H9 (cell line): ENCODE results near the gene OCSTAMP. TPM values are rescaled to one million over a fixed set of nuclear protein-coding genes. Genes with fewer than 3 reads are reported as not detected.

Experiments used
- DNase-seq: peaks from one replicate; pipeline ENCODE4 v3.0.0-alpha.2; 2017
- H2AFZ ChIP-seq: one replicate; pipeline ENCODE4 v1.6.1; 2013; ENCODE audit warnings: mild to moderate bottlenecking, low read length, control low read depth, moderate library complexity
- H2AK5ac ChIP-seq: 2 replicates; pipeline ENCODE4 v1.6.1; 2013; ENCODE audit warnings: low read length, control low read depth, mixed read lengths; ENCODE audit not compliant: insufficient read length
- H2BK120ac ChIP-seq: one replicate; pipeline ENCODE4 v1.6.1; 2013; ENCODE audit warnings: low read depth, mild to moderate bottlenecking, low read length, control low read depth, inconsistent platforms; ENCODE audit not compliant: poor library complexity, severe bottlenecking
- H2BK12ac ChIP-seq: 2 replicates; pipeline ENCODE4 v1.6.1; 2013; ENCODE audit warnings: low read length, control low read depth, mixed read lengths, low read depth; ENCODE audit not compliant: insufficient read length
- H2BK15ac ChIP-seq: 2 replicates; pipeline ENCODE4 v1.6.1; 2013; ENCODE audit warnings: low read depth, low read length, control low read depth
- H2BK20ac ChIP-seq: one replicate; pipeline ENCODE4 v1.6.1; 2013; ENCODE audit warnings: low read depth, mild to moderate bottlenecking, low read length, control low read depth, inconsistent platforms; ENCODE audit not compliant: poor library complexity, severe bottlenecking
- H2BK5ac ChIP-seq: 2 replicates; pipeline ENCODE4 v1.6.1; 2013; ENCODE audit warnings: low read length, control low read depth, mixed read lengths; ENCODE audit not compliant: insufficient read length
- H3K14ac ChIP-seq: 2 replicates; pipeline ENCODE4 v1.6.1; 2013; ENCODE audit warnings: low read length, control low read depth; ENCODE audit not compliant: insufficient read depth
- H3K18ac ChIP-seq: 2 replicates; pipeline ENCODE4 v1.6.1; 2013; ENCODE audit warnings: low read depth, mild to moderate bottlenecking, mixed read lengths, low read length, control low read depth; ENCODE audit not compliant: insufficient read length
- H3K23ac ChIP-seq: 2 replicates; pipeline ENCODE4 v1.6.1; 2013; ENCODE audit warnings: low read length, control low read depth, mixed read lengths, low read depth; ENCODE audit not compliant: insufficient read length
- H3K23me2 ChIP-seq: 2 replicates; pipeline ENCODE4 v1.6.1; 2013; ENCODE audit warnings: low read depth, mild to moderate bottlenecking, mixed read lengths, low read length, control low read depth; ENCODE audit not compliant: insufficient read length, poor library complexity, severe bottlenecking
- H3K27ac ChIP-seq: 2 replicates; pipeline ENCODE4 v1.5.1; 2013; ENCODE audit warnings: low read length, control low read depth, mixed read lengths, low read depth; ENCODE audit not compliant: insufficient read length
- H3K27me3 ChIP-seq: 2 replicates; pipeline ENCODE4 v1.6.1; 2013; ENCODE audit warnings: low read length, control low read depth, inconsistent platforms; ENCODE audit not compliant: insufficient read depth
- H3K4ac ChIP-seq: 2 replicates; pipeline ENCODE4 v1.6.1; 2013; ENCODE audit warnings: low read depth, mild to moderate bottlenecking, control low read depth, inconsistent platforms, low read length, moderate library complexity
- H3K4me1 ChIP-seq: 2 replicates; pipeline ENCODE4 v1.6.1; 2013; ENCODE audit warnings: low read length, control low read depth, inconsistent platforms; ENCODE audit not compliant: insufficient read depth
- H3K4me2 ChIP-seq: 2 replicates; pipeline ENCODE4 v1.6.1; 2013; ENCODE audit warnings: low read length, control low read depth, mixed read lengths; ENCODE audit not compliant: insufficient read length, insufficient read depth
- H3K56ac ChIP-seq: 2 replicates; pipeline ENCODE4 v1.6.1; 2013; ENCODE audit warnings: low read depth, mild to moderate bottlenecking, mixed read lengths, low read length, control low read depth; ENCODE audit not compliant: insufficient read length
- H3K79me1 ChIP-seq: 2 replicates; pipeline ENCODE4 v1.6.1; 2013; ENCODE audit warnings: low read depth, mild to moderate bottlenecking, moderate library complexity, low read length, control low read depth, inconsistent platforms; ENCODE audit not compliant: insufficient read depth, poor library complexity, severe bottlenecking
- H3K79me2 ChIP-seq: 2 replicates; pipeline ENCODE4 v1.6.1; 2013; ENCODE audit warnings: low read length, control low read depth, inconsistent platforms; ENCODE audit not compliant: insufficient read depth
- H3K9ac ChIP-seq: 2 replicates; pipeline ENCODE4 v1.6.1; 2013; ENCODE audit warnings: low read length, control low read depth, mixed read lengths; ENCODE audit not compliant: insufficient read length; ENCODE audit errors: extremely low read depth
- H3K9me3 ChIP-seq: one replicate; pipeline ENCODE4 v1.6.1; 2013; ENCODE audit warnings: low read depth, low read length, inconsistent platforms; ENCODE audit not compliant: control insufficient read depth
- H3T11ph ChIP-seq: one replicate; pipeline ENCODE4 v1.6.1; 2013; ENCODE audit warnings: mild to moderate bottlenecking, low read length, control low read depth, inconsistent platforms
- H4K20me1 ChIP-seq: one replicate; pipeline ENCODE4 v1.6.1; 2013; ENCODE audit not compliant: control insufficient read depth, insufficient read length, insufficient read depth
- H4K5ac ChIP-seq: 2 replicates; pipeline ENCODE4 v1.6.1; 2013; ENCODE audit warnings: low read depth, mild to moderate bottlenecking, mixed read lengths, low read length, control low read depth; ENCODE audit not compliant: insufficient read length
- H4K8ac ChIP-seq: replicated peaks from 2 replicates; pipeline ENCODE4 v1.6.1; 2013; ENCODE audit warnings: low read length, control low read depth, mixed read lengths, low read depth; ENCODE audit not compliant: insufficient read length
- H4K91ac ChIP-seq: 2 replicates; pipeline ENCODE4 v1.6.1; 2013; ENCODE audit warnings: low read depth, mild to moderate bottlenecking, moderate library complexity, mixed read lengths, low read length, control low read depth; ENCODE audit not compliant: insufficient read length
- H3K27ac Mint-ChIP-seq, 3 experiments: 2 replicates in 2 of 3; 3 replicates in 1 of 3; pipeline ENCODE4 v1.8.0; 2020 to 2021; ENCODE audit warnings: mixed read lengths in 3 of 3, mild to moderate bottlenecking in 1 of 3, moderate library complexity in 1 of 3
- H3K27me3 Mint-ChIP-seq: 2 replicates; pipeline ENCODE4 v1.8.0; 2021; ENCODE audit warnings: low read depth, mild to moderate bottlenecking, moderate library complexity, mixed read lengths
- H3K36me3 Mint-ChIP-seq, 3 experiments: 2 replicates in 2 of 3; 3 replicates in 1 of 3; pipeline ENCODE4 v1.8.0; 2020 to 2021; ENCODE audit warnings: low read depth in 3 of 3, mixed read lengths in 3 of 3; ENCODE audit not compliant: insufficient read depth in 1 of 3
- H3K4me1 Mint-ChIP-seq, 2 experiments: 2 replicates each; pipeline ENCODE4 v1.8.0; 2020; ENCODE audit warnings: mixed read lengths in 2 of 2
- H3K4me3 Mint-ChIP-seq, 2 experiments: 2 replicates in 1 of 2; 3 replicates in 1 of 2; pipeline ENCODE4 v1.8.0; 2020 to 2021; ENCODE audit warnings: mild to moderate bottlenecking in 2 of 2, mixed read lengths in 2 of 2, moderate library complexity in 1 of 2
- H3K9me3 Mint-ChIP-seq, 2 experiments: 2 replicates in 1 of 2; 3 replicates in 1 of 2; pipeline ENCODE4 v1.8.0; 2020; ENCODE audit warnings: mild to moderate bottlenecking in 2 of 2, mixed read lengths in 2 of 2, moderate library complexity in 1 of 2
- CTCF ChIP-seq: fragments of 200-600 bp; sonication (generic); conservative IDR thresholded peaks from 3 replicates; pipeline ENCODE4 v1.8.0; 2021; ENCODE audit warnings: antibody characterized with exemption, mild to moderate bottlenecking
- WGBS: extraction: QIAGEN DNeasy Blood & Tissue Kit; methylation state at CpG from one replicate; pipeline ENCODE4 v1.1.7; 2013; ENCODE audit warnings: missing lambda C conversion rate, low lambda C conversion rate, mixed read lengths; ENCODE audit not compliant: insufficient read length; ENCODE audit errors: extremely low coverage; 5-methylcytosine and 5-hydroxymethylcytosine counted together
- total RNA-seq: library from RNA; stranded (reverse); gene quantifications from 2 replicates; pipeline ENCODE4 v1.2.1, GENCODE V29; 2021

Gene OCSTAMP
- total RNA-seq, 1 experiment from 2014 or later, result not detected

GRCh38 chr20:46541229-46541935 lies 9.1 kb downstream of the OCSTAMP start:
- Histone ChIP-seq H4K20me1 (no peaks in the 10 kb centered on the region), H2AFZ (no peak overlapping the region), H4K8ac (no peak overlapping the region), H2BK20ac (no peak overlapping the region), H2BK5ac (no peak overlapping the region), H3K23ac (no peak overlapping the region), H2BK12ac (no peak overlapping the region), H3K14ac (no peak overlapping the region), H2AK5ac (no peak overlapping the region), H4K5ac (no peak overlapping the region), H3K4me1 (peaks cover 2% of the 10 kb centered on the region; the same call in 1 of the 2 replicates), H3K18ac (no peak overlapping the region), H3K9me3 (no peaks in the 10 kb centered on the region), H3K27me3 (no peaks in the 10 kb centered on the region), H2BK15ac (no peak overlapping the region), H3K79me2 (no peaks in the 10 kb centered on the region), H3K56ac (no peak overlapping the region), H3K27ac (no peak overlapping the region), H3K4me2 (no peak overlapping the region), H2BK120ac (no peak overlapping the region), H3T11ph (no peak overlapping the region), H3K23me2 (no peaks in the 10 kb centered on the region), H3K9ac (no peak overlapping the region), H3K79me1 (no peaks in the 10 kb centered on the region), H3K4ac (no peak overlapping the region), H4K91ac (no peak overlapping the region)
- TF ChIP-seq CTCF, result no peak
- Mint-ChIP-seq H3K27me3 (peaks cover 2% of the 10 kb centered on the region), H3K27ac (no peak overlapping the region), H3K4me3 (no peak overlapping the region), H3K9me3 (no peaks in the 10 kb centered on the region), H3K36me3 (no peaks in the 10 kb centered on the region), H3K4me1 (peaks cover 10 to 11% of the 10 kb centered on the region in 2 experiments)
- peak; percentile 45 for DNase-seq
- WGBS, result no CpG with 5 or more reads among the region's 36 CpGs
